Vagina (tissue), 2 donors: ENCODE measurements around the gene HMGXB4.

Experiments used
- POLR2A ChIP-seq, 2 donors: fragments of 450-650 bp; IDR thresholded peaks; one replicate each; pipeline ENCODE4 v1.6.1; 2017; ENCODE audit warnings: antibody characterized with exemption in 2 of 2, mild to moderate bottlenecking in 2 of 2, moderate library complexity in 2 of 2
- POLR2AphosphoS5 ChIP-seq, 2 donors: sonication (generic); formaldehyde crosslinking; IDR thresholded peaks; one replicate each; pipeline ENCODE4 v1.9.0; 2017; ENCODE audit warnings: antibody characterized with exemption in 2 of 2, mild to moderate bottlenecking in 2 of 2, low read depth in 1 of 2; ENCODE audit not compliant: insufficient read depth in 1 of 2
- TF ChIP-seq, protein P1 (sequence below), 3 experiments: fragments of 450-650 bp in 2 of 3; fragments of 200-600 bp in 1 of 3; sonication (generic) in 1 of 3; IDR thresholded peaks; one replicate each; pipeline ENCODE4 v1.5.1; 2017 to 2019; ENCODE audit warnings: antibody characterized with exemption in 3 of 3, mild to moderate bottlenecking in 2 of 3, moderate library complexity in 2 of 3

DNA sequence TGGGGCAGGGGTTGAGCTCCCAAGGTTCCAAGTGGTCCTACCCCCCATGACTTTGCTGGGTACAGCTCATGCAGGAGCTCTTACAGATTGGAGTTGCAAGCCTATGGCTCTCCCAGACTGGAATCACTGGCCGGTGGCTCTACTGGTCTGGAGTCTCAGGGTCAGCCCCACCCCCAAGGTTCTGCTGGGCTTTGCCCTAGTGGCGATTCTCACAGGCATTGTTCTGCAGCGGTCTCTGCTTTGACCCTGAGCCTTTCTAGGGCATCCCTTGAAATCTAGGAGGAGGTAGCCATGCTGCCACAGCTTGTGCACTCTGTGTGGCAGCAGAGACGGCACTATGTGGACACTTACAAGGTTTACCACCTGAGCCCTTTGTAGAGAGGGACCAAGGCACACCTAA lies 49.3 kb upstream of the HMGXB4 start:
- TF ChIP-seq, protein P1, sequence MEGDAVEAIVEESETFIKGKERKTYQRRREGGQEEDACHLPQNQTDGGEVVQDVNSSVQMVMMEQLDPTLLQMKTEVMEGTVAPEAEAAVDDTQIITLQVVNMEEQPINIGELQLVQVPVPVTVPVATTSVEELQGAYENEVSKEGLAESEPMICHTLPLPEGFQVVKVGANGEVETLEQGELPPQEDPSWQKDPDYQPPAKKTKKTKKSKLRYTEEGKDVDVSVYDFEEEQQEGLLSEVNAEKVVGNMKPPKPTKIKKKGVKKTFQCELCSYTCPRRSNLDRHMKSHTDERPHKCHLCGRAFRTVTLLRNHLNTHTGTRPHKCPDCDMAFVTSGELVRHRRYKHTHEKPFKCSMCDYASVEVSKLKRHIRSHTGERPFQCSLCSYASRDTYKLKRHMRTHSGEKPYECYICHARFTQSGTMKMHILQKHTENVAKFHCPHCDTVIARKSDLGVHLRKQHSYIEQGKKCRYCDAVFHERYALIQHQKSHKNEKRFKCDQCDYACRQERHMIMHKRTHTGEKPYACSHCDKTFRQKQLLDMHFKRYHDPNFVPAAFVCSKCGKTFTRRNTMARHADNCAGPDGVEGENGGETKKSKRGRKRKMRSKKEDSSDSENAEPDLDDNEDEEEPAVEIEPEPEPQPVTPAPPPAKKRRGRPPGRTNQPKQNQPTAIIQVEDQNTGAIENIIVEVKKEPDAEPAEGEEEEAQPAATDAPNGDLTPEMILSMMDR (IDR thresholded peaks at IDR 0.05), result no peak
- TF ChIP-seq POLR2A (IDR thresholded peaks at IDR 0.05), result no peak
- TF ChIP-seq POLR2AphosphoS5 (IDR thresholded peaks at IDR 0.05; ENCODE audit: insufficient read depth in 1 of 2, low read depth in 1 of 2), result no peak
